ENCODE results near the gene XAB2.

GRCh38 chr19:7648265-7649014, 19.1 kb upstream of the XAB2 start:
- TF ChIP-seq CTCF (IDR thresholded peaks at IDR 0.05) (no peak), EZH2 (IDR thresholded peaks at IDR 0.05; ENCODE audit: borderline replicate concordance, insufficient read depth, low read depth, low read length, poor library complexity, severe bottlenecking) (no peak)

Data from B cell (primary cell).